Measurements from ENCODE around the gene UST. TPM values are rescaled to one million over a fixed set of nuclear protein-coding genes. Genes with fewer than 3 reads are reported as not detected.

Gene UST
- total and polyA plus RNA-seq, 2 of the 8 experiments (the other 6 are each of a cell fraction or from before 2014, with no cell fraction given): 13.5 to 34.5 TPM

- no peak for TF ChIP-seq GABPA (IDR thresholded peaks at IDR 0.05; ENCODE audit: borderline replicate concordance, insufficient read depth, low read length)
- no peak for TF ChIP-seq RFX5 (IDR thresholded peaks at IDR 0.05; ENCODE audit: borderline replicate concordance, low read depth, low read length)
Measured at GRCh38 chr6:148954461-148954860, 207.6 kb downstream of the UST start (continued).

Measured in H1 (cell line).